ENCODE results near the gene CERK.

Gene CERK

GRCh38 chr22:46657996-46658947 lies 79.8 kb downstream of the CERK start:
- no peak overlapping the region for H3K4me3 ChIP-seq (ENCODE audit: low read length)
- no peaks in the 10 kb centered on the region for H3K36me3 ChIP-seq (ENCODE audit: insufficient read depth, low read length)
- no peaks in the 10 kb centered on the region for H3K9me3 ChIP-seq (ENCODE audit: low read length)
- H3K4me1 ChIP-seq (ENCODE audit: insufficient read depth, low read length), result no peaks in the 10 kb centered on the region
- H3K27me3 ChIP-seq (ENCODE audit: insufficient read depth, low read length), result no peaks in the 10 kb centered on the region
- no peak overlapping the region for H2AFZ ChIP-seq (ENCODE audit: low read depth, low read length)

- Histone ChIP-seq H3K9me3 (ENCODE audit: low read length) (no peaks in the 10 kb centered on the region), H3K4me1 (ENCODE audit: insufficient read depth, low read length) (peaks cover 3% of the 10 kb centered on the region), H3K36me3 (ENCODE audit: insufficient read depth, low read length) (no peaks in the 10 kb centered on the region), H3K4me3 (ENCODE audit: low read length) (no peak overlapping the region), H3K27me3 (ENCODE audit: insufficient read depth, low read length) (no peaks in the 10 kb centered on the region), H2AFZ (ENCODE audit: low read depth, low read length) (no peak overlapping the region)
Measured at GRCh38 chr22:46657655-46657953, 80.4 kb downstream of the CERK start.

DNA sequence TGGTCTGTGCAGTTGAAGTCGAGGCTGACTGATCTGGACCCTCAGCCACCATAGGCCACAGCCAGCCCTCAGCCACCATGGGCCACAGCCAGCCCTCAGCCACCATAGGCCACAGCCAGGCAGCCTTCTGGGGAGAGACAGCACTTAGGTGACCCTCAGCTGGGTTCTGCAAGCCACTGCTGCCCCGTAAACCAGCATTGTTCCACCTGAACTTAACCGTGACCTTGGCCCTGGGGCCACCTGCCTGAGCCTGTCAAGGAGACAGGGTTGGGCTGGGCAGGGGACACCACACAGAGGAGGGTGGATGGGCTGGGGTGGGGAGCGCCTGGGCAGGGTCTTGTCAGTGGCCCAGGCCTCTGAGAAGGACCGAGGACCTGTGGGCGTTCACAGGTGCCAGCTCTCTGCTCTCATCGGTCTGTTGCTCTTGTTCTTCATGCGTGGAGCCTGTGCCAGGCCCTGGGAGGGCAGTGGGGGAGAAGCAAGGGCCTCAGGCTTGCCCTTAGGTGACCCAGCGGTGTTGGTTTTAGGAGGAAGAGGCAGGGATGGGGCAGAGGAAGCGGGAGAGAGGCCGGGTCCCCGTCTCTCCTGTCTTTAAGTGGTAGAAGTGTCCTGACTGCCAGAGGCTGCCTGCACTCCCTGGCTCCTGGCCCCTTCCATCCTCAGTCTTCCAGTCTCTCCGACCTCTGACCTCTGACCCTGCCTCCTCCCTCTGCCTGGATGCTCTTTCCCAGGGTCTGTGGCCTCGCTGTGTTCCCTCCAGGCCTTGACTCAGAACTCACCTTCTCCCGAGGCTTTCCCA lies 81.0 kb downstream of the CERK start:
- Histone ChIP-seq H2AFZ (ENCODE audit: low read depth, low read length) (no peak overlapping the region), H3K36me3 (ENCODE audit: insufficient read depth, low read length) (no peaks in the 10 kb centered on the region), H3K4me3 (ENCODE audit: low read length) (no peak overlapping the region), H3K9me3 (ENCODE audit: low read length) (no peaks in the 10 kb centered on the region), H3K27me3 (ENCODE audit: insufficient read depth, low read length) (no peaks in the 10 kb centered on the region), H3K4me1 (ENCODE audit: insufficient read depth, low read length) (peaks cover 8% of the 10 kb centered on the region)

DNA sequence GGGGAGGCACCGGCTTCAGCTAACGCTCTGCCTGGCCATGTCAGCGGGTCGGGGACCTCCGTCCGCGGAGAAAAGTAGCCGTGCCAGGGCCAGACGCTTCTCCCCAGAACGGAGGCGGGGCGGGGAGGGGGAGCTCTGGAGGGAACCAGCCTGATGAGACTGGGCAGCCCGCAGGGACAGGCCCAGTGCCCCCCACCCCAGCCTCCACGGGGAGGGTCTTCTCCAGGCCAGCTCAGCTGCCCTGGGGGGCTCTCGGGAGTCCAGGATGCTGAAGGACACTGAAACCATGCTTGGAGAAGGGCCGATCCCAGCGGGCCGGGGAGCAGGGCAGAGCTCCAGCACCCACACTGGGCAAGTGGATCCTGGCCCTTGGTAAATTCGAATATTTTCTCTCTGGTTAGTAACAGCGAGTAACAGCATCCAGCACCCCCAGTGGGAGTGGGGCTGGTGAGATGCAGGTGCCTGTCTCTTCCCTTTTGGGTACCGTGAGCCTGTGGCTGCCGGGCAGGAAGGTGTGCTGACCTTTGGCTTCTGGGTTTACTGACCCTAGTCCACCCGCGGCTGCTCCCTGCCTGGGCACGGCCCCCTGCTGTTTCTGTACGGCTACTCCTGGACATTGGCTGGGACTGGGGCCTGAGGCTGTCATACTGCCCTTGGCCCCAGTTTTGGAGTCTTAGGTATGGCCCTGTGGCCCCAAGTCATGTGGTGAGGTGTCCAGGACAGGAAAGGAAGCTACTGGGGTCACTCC lies 82.0 kb downstream of the CERK start:
- H3K4me1 ChIP-seq (ENCODE audit: insufficient read depth, low read length), result peaks cover 10% of the 10 kb centered on the region
- no peak overlapping the region for H2AFZ ChIP-seq (ENCODE audit: low read depth, low read length)
- H3K36me3 ChIP-seq (ENCODE audit: insufficient read depth, low read length), result no peaks in the 10 kb centered on the region
- no peaks in the 10 kb centered on the region for H3K9me3 ChIP-seq (ENCODE audit: low read length)
- H3K4me3 ChIP-seq (ENCODE audit: low read length), result no peak overlapping the region
- no peaks in the 10 kb centered on the region for H3K27me3 ChIP-seq (ENCODE audit: insufficient read depth, low read length)

DNA sequence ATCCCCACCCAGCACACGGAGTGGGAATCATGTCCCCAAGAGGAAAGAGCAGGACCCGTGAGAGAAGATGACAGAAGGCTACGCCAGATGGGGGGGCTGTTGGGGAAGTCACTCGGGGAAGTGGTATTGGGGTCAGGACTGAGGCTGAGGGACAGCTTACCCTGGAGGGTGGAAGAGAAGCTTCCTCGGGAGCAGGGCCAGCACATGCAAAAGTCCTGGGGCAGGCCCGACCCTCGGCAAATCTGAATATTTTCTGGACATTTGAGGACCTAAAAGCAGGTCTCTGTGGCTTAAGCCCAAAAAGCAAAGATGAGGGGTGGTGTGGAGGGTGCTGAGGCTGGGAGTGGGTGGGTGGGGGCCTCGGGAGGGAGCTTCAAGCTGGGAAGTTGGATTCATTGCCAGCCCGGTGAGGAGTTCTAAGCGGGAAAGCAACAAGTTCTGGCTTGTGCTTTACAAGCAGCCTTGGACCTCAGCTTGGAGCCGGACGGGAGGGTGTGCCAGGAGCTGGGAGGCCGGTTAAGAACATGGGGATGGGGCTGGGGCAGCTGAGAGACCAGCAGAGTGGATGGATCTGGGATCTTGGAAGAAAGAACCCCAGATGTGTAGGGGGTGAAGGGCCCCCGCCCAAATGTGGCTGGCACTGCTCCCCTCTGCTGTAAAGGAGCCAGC lies 83.0 kb downstream of the CERK start:
- Histone ChIP-seq H3K36me3 (ENCODE audit: insufficient read depth, low read length) (no peaks in the 10 kb centered on the region), H3K4me1 (ENCODE audit: insufficient read depth, low read length) (peaks cover 10% of the 10 kb centered on the region), H3K27me3 (ENCODE audit: insufficient read depth, low read length) (no peaks in the 10 kb centered on the region), H3K9me3 (ENCODE audit: low read length) (no peaks in the 10 kb centered on the region), H2AFZ (ENCODE audit: low read depth, low read length) (no peak overlapping the region), H3K4me3 (ENCODE audit: low read length) (no peak overlapping the region)

- H3K4me3 ChIP-seq (ENCODE audit: low read length), result no peak overlapping the region
- no peaks in the 10 kb centered on the region for H3K36me3 ChIP-seq (ENCODE audit: insufficient read depth, low read length)
- H3K9me3 ChIP-seq (ENCODE audit: low read length), result no peaks in the 10 kb centered on the region
- no peaks in the 10 kb centered on the region for H3K27me3 ChIP-seq (ENCODE audit: insufficient read depth, low read length)
- peaks cover 10% of the 10 kb centered on the region for H3K4me1 ChIP-seq (ENCODE audit: insufficient read depth, low read length)
- no peak overlapping the region for H2AFZ ChIP-seq (ENCODE audit: low read depth, low read length)
Measured at GRCh38 chr22:46654426-46654825, 83.6 kb downstream of the CERK start.

GRCh38 chr22:46653596-46653995 lies 84.5 kb downstream of the CERK start:
- Histone ChIP-seq H3K27me3 (ENCODE audit: insufficient read depth, low read length) (no peaks in the 10 kb centered on the region), H3K4me1 (ENCODE audit: insufficient read depth, low read length) (peaks cover 10% of the 10 kb centered on the region), H3K9me3 (ENCODE audit: low read length) (no peaks in the 10 kb centered on the region), H3K36me3 (ENCODE audit: insufficient read depth, low read length) (no peaks in the 10 kb centered on the region), H3K4me3 (ENCODE audit: low read length) (no peak overlapping the region), H2AFZ (ENCODE audit: low read depth, low read length) (no peak overlapping the region)

DNA sequence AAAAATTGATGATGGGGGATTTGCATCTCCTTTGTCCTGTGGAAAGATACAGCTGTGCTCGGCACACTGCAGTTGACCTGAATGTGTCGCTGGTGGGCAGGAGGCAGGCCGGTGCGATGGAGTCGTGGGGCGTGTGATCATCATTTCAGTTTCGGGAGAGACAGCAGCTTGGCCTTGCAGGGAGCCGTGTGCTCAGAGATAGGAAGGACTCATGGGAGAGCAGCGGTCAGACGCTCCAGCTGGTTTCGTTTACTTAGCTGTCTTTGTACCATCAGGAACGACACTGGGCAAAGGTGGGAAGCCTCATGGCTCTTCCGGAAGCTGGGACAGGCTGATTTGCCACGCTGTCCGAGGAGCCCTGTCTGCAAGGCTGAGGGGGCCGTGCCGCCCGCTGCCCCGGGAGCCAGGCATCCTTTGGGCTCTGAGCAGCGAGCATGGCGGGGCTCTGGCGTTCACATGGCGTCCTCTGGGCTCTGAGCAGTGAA lies 85.2 kb downstream of the CERK start:
- H3K27me3 ChIP-seq (ENCODE audit: insufficient read depth, low read length), result no peaks in the 10 kb centered on the region
- no peaks in the 10 kb centered on the region for H3K9me3 ChIP-seq (ENCODE audit: low read length)
- H3K4me3 ChIP-seq (ENCODE audit: low read length), result no peak overlapping the region
- peaks cover 10% of the 10 kb centered on the region for H3K4me1 ChIP-seq (ENCODE audit: insufficient read depth, low read length)
- no peak overlapping the region for H2AFZ ChIP-seq (ENCODE audit: low read depth, low read length)
- no peaks in the 10 kb centered on the region for H3K36me3 ChIP-seq (ENCODE audit: insufficient read depth, low read length)

DNA sequence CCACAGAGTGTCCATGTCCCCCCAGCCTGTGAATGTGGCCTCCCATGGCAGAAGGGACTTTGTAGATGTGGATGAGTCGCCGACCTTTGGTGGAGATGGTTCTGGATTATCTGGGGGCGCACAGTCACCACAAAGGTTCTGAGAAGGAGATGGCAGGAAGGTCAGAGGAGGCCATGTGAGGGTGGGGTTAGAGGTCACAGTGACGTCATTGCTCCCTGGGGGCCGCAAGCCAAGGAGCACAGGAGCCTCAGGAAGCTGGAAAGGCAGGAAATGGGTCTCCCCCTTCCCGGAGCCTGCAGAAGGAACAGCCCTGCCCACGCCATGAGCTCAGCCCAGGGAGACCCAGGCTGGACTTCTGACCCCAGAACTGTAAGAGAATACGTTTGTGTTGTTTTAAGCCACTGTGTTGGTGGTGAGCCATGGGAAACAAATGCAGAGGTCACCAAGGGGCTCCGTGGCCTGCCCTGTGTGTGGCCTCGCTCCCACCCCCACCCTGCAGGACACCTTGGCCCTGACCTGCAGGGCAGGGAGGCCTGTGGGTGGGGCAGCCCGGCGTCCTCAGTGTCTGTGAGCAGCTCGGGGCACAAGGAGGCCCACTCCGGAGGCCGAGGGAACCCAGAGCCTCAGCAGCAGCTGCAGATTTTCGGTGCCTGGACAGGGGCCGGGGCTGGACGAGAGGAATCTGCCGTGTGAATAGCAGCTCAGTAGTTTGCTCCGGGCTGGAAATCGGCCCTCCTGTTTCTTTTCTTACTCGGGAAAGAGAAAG lies 85.8 kb downstream of the CERK start:
- Histone ChIP-seq H3K27me3 (ENCODE audit: insufficient read depth, low read length) (no peaks in the 10 kb centered on the region), H3K9me3 (ENCODE audit: low read length) (no peaks in the 10 kb centered on the region), H2AFZ (ENCODE audit: low read depth, low read length) (no peak overlapping the region), H3K36me3 (ENCODE audit: insufficient read depth, low read length) (no peaks in the 10 kb centered on the region), H3K4me1 (ENCODE audit: insufficient read depth, low read length) (peaks cover 10% of the 10 kb centered on the region), H3K4me3 (ENCODE audit: low read length) (no peak overlapping the region)

DNA sequence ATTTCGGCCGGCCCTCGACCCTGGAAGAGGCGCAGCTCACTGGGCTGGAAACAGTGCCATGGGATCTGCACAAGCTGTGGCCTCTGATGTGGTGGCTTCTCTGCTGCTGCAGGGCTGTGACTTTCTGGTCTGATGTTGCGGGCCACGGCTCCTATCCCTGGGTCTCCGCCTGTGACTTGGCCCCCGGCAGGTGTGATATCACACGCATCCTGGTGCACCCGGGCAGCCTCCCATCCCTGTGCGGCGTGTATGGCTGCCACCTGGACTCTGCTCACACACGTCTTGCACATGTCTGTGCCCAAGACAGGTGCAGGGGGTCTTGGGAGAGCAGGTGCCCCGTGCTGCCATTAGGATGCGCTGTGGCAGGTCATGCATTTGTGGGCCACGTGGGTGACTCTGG lies 86.7 kb downstream of the CERK start:
- no peak overlapping the region for H3K4me3 ChIP-seq (ENCODE audit: low read length)
- H3K27me3 ChIP-seq (ENCODE audit: insufficient read depth, low read length), result no peaks in the 10 kb centered on the region
- no peak overlapping the region for H2AFZ ChIP-seq (ENCODE audit: low read depth, low read length)
- peaks cover 10% of the 10 kb centered on the region for H3K4me1 ChIP-seq (ENCODE audit: insufficient read depth, low read length)
- H3K9me3 ChIP-seq (ENCODE audit: low read length), result no peaks in the 10 kb centered on the region
- H3K36me3 ChIP-seq (ENCODE audit: insufficient read depth, low read length), result no peaks in the 10 kb centered on the region

DNA sequence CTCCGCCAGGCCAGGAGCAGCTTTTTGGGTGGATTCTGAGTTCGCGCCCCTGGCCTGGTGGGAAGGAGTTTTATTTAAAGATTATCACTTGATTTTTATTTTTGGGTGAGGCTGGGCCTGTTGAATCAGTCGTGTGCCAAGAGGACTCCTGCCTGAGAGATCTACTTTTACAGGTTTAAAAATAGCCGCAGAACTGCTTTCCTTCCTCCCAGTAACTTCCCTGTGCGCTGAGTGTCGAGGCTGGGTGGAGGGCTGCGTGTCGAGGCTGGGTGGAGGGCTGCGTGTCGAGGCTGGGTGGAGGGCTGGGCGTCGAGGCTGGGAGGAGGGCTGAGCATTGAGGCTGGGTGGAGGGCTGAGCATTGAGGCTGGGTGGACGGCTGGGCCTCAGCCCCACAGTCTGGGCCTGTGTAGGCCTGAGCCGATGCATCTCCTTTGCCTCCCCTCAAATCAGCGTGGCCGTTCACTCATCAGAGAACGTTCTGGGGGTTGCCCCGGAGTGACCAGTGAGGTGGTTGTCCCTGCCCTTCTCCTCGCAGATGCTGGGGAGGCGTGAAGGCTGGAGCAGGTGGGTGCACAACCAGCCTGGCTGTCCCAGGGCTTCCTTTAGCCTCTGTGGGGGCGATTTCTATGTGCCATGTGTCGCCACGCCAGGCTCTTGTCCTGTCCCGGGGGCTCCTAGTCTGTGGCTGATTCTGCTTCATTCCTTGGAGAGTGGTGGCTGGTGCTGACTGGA lies 87.8 kb downstream of the CERK start:
- Histone ChIP-seq H3K4me1 (ENCODE audit: insufficient read depth, low read length) (peaks cover 10% of the 10 kb centered on the region), H2AFZ (ENCODE audit: low read depth, low read length) (no peak overlapping the region), H3K4me3 (ENCODE audit: low read length) (no peak overlapping the region), H3K27me3 (ENCODE audit: insufficient read depth, low read length) (no peaks in the 10 kb centered on the region), H3K9me3 (ENCODE audit: low read length) (no peaks in the 10 kb centered on the region), H3K36me3 (ENCODE audit: insufficient read depth, low read length) (no peaks in the 10 kb centered on the region)

Measured in neuron (in vitro differentiated cells).